DMS53 treated with DMSO at 0.1 percent for 48 hours (cell line): Measurements from ENCODE around the gene IL23R.
"Not testable (repeated sequence)": the region's sequence is repeated elsewhere in the genome, so short reads cannot be mapped to it uniquely, and the experiment has no call there.

Experiments
- DNase-seq: peaks from one replicate; lab custom pipeline; 2025; ENCODE audit not compliant: unreplicated experiment; lab: John Stamatoyannopoulos, UW

The IL23R gene

DNA sequence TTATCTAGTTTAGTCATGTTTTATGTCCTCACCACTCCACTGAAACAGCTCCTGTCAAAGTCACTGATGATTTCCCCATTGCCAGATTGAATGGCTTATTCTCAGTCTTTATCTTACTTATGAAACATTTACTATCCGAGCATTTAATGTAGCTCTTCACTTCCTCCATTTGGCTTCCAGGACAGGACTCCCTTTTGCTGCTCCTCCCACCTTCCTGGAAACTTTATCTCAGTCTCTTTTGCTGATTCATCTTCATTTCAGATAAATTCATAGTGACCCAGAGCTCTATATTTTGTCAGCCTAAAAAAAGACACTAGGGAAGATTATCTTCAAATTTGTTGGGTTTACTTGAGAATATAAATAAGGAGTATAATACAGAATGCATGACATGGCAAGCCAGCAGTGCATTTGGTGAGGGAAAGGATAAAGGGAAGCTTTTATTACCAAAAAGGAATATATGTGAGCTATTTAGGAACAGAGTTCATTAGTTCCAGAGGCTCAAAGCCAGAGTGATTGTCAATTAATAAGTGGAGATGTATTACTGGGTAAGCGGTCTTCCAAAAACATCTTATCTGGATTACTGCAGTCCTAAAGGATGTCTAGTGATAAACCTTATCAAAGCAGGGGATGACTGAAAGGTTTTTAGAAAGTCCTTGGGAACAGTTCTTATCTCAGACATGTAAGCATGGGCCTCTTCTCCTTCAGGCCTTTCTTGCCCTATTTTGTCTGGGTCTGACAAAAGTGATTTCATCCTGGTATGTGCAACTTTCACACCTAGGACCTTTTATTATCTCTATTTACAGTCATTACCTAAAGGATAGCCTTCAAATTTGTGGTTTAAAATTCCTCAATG, 25.6 kb downstream of the IL23R start:
- no peak for DNase-seq

DNA sequence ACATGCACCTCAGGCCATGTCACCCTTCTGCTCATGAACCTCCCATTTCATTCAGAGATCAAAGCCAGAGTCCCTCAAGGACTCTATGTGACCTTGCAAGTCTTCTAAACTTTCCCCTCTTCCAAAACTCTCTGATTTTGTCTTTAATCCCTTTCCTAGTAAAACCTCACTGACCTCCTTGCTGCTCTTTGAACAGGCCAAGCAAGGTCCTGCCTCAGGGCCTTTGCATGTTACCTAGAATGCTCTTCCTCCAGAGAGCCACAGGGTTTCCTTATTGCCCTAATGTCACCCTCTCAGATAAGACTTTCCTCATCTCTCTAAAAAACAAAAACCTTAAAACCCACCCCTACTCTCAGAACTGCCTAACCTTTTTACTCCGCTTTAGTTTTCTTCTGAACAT, 26.6 kb downstream of the IL23R start:
- no peak for DNase-seq

DNA sequence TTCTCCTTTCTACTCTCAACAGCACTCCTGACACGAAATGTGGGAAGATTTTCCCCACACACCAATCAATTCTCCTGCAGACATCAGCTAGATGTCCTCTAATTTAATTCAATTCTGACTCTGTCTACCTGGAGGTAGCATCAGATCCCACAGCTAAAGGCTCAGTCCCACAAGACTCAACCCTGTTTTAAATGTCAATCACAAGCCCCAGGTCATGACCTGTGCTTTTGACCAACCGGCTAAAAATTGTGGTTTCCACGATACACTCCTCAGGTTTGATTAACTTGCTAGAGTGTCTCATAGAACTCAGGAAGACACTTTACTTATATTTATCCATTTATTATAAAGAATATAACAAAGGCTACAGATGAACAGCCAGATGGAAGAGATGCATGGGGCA, 27.4 kb downstream of the IL23R start:
- DNase-seq = no peak

DNA sequence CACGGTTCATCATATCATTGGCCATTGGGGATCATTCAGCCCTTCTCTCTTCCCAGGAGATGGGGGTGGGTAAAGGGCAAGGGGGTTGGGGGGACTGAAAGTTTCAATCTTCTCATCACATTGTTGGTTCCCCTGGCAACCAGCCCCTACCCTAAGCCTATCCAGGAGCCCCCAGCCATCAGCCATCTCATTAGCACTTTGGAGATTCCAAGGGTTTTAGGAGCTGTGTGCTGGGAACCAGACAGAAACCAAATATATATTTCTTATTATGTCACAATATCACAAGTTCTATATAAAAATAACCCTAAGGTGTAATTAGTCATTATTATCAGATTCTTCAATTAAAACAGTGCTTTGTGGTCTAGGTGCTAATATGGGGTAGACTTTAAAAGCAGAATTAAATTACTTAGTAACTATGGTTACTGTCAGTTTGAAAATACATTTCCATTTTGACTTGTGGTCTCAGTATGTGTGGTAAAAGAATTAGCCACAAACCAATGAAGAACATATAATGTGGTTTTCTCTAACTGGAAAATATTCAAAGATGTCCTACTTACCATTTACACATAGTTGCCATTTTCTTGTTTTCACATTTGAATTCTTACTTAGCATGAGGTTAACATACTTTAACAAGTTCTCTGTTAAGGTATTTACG, 28.1 kb downstream of the IL23R start:
- no peak for DNase-seq

DNA sequence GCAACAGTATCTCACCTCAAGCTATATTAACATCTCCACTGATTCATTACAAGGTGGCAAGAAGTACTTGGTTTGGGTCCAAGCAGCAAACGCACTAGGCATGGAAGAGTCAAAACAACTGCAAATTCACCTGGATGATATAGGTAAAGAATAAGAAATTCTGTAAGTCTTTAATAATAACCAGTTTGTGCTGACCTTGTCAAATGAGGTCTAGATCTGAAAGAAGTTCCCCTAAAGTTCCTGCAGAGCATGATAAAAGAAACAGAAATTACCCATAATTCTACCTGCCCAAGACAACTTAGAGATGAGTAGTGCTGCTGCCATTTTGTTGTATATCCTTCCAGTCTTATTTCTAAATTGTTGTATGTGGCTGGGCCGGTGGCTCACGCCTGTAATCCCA, 34.5 kb downstream of the IL23R start:
- no peak for DNase-seq

DNA sequence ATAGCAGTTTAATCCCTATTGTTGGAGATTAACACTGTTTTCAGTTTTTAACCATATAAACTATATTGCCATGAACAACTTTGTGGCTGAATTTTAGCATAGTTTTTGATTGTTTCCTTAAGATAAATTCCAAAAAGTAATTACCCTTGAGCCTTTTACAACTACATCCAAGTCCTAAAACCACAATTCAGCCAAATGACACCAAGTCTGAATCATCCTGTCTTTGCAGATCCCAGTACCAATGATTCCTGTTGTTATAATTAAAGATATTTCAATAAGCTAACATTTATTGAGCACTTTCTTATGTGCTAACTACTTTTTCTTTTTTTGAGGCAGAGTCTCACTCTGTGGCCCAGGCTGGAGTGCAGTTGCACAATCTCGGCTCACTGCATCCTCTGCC, 35.6 kb downstream of the IL23R start:
- no peak for DNase-seq

DNA sequence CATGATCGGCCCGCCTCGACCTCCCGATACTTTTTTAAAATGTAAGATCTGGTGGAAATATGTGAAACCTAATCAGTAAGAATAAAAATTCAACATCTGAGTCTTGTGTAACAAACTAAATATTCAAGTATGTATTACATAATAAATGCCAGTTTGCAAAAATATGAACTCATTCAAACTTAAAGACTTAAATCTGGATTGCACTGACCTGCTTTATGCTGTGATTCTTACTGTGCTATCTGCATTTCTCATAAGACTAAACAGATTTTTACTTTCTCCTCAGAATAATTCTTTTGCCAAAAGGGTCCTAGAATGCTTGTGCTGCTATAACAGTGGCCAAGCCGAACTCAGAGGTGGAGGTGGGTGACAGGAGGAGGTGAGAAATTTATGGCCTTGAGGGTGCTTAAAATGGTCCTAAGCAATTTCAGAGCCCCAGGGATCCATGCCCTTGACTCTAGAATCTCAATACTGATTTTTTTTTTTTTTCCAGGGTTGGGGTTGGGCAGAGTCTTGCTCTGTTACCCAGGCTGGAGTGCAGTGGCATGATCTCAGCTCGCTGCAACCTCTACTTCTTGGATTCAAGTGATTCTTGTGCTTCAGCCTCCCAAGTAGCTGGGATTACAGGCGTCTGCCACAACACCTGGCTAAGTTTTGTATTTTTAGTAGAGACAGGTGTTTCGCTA, 38.2 kb downstream of the IL23R start:
- no peak for DNase-seq

DNA sequence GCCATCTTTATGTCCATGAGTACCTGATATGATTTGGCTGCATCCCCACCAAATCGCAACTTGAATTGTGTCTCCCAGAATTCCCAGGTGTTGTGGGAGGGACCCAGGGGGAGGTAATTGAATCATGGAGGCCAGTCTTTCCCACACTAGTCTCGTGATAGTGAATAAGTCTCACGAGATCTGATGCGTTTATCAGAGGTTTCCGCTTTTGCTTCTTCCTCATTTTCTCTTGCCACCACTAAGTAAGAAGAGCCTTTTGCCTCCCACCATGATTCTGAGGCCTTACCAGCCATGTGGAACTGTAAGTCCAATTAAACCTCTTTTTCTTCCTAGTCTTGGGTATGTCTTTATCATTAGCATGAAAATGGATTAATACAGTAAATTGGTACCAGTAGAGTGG, 41.1 kb downstream of the IL23R start:
- not testable (repeated sequence) for DNase-seq

DNA sequence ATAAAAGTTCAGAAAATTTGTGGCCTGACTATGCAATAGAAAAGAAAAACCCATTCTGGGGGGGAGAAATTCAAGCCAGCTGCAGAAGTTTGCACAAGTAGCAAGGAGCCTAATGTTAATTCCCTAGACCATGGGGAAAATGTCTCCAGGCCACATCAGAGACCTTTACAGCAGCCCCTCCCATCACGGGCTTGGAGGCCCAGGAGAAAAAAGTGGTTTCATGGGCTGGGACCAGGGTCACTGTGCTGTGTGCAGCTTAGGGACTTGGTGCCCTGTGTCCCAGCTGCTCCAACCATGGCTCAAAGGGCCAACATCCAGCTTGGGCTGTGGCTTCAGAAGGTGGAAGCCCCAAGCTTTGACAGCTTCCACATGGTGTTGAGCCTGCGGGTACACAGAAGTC, 42.0 kb downstream of the IL23R start:
- DNase-seq = no peak

DNA sequence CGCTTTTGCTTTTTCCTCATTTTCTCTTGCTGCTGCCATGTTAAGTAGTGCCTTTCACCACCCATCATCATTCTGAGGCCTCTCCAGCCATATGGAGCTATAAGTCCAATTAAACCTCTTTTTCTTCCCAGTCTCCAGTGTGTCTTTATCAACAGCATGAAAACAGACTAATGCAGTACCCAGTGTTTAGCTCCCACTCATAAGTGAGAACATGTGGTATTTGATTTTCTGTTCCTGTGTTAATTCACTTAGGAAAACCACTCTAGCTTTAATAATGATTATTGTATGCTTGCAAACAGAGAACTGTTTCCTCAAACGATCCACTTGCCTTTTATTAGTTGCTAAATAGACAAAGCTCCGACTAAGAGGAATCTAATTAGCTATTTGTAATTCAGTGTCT, 43.3 kb downstream of the IL23R start:
- no peak for DNase-seq

DNA sequence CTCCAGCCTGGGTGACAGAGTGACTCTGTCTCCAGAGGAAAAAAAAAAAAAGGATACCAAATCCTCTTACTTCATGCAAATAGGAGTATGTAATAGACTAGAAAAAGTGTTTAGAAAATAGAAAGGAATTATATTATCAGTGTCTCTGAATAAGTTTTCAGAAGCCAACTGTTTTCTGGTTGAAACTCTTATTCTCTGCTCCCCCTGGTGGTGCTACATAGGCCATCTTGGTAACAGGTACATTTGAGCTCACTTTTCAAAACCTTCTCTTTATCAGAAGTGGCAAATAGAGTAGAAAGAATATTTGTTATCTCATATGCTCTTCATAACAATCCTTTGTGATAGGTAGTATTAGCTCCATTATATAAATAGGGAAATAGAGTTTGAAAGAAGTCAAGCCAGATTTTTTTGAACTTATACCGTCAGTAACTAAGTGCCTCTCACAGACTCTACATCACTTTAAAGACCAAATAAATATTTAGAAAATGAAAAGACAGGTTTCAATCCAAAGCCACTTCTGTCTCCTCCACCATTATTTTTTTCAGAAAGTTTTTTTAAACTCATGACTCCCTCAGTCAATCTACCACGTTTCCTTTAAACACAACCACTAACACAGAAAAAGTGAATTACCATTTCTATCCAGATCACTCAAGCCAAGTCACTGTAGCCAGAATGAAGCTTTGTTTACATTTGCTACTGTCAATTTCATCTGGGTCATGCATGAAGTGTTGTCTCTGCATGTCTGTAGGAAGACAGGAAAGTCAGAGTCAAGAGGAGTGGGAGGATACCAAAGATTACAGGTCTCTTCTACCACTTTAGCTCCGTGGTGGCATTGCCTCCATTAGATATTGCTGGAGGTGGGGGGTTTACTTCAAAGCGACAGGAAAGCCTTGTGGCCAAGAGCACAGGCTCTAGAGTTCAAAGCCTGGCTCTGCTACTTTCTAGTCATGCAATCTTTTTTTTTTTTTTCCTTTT, 45.6 kb downstream of the IL23R start:
- peak; percentile 98 for DNase-seq

DNA sequence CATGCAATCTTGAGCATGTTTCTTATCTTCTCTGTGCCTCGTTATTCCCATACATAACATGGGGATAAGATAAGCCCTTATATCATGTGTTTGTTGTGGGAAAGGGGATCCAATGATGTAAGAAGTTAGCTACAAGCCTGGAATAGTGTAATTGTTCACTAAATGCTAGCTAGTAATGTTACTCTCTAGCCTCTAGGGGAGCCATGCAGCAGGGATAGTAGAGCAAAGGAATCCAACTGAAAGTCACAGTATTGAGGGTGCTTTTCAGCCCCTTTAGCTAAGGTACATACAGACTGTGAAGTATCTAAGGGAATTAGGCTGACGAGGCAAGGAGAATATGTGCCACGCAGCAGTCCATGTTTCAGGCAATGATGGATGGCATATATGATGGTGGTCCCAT, 46.9 kb downstream of the IL23R start:
- peak; percentile 36 for DNase-seq

DNA sequence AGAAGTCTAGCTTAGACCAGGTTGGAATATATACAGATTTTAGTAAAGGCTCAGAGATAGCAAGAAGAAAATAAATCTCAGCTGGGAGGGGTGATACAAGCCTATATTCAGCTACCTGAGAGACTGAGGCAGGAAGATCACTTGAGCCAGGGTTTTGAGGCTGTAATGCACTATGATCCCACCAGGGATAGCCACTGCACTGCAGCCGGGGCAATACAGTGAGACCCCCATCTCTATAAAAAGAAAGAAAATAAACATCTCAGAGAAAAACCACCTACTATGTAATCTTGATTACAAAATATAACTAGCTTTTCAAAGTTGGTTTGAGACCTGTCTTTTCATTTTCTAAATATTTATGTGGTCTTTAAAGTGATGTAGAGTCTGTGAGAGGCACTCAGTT, 47.7 kb downstream of the IL23R start:
- no peak for DNase-seq

DNA sequence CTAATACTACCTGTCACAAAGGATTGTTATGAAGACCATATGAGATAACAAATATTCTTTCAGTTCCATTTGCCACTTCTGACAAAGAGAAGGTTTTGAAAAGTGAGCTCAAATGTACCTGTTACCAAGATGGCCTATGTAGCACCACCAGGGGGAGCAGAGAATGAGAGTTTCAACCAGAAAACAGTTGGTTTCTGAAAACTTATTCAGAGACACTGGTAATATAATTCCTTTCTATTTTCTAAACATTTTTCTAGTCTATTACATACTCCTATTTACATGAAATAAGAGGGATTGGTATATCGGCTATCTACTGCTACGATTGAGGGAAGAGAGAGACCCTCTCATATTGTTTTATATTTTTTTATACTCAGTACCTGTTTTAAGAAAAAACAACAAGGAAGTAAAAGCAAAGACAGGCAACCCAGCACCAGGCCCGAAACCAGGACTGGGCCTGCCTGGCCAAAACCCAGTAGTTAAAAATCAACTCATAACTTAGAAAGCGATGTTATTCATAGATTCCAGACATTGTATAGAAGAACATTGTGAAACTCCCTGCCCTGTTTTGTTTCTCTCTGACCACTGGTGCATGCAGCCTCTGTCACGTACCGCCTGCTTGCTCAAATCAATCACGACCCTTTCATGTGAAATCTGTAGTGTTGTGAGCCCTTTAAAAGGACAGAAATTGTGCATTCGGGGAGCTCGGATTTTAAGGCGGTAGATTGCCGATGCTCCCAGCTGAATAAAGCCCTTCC, 48.3 kb downstream of the IL23R start:
- peak; percentile 60 for DNase-seq

DNA sequence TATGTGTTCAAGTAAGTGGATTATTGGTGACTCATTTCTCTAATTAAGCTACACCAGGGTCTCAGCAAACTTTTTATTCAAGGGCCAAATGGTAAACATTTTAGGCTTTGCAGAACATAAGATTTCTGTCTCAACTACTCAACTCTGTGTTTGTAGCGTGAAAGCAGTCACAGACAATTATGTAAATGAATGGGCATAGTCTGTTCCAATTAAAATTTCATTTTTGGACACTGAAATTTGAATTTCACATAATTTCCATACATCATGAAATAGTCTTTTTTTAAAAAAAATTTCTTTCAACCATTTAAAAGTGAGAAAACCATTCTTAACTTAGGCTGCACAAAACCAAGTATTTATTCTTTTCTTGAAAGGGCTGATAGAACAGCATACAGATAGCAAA, 50.1 kb downstream of the IL23R start:
- no peak for DNase-seq

DNA sequence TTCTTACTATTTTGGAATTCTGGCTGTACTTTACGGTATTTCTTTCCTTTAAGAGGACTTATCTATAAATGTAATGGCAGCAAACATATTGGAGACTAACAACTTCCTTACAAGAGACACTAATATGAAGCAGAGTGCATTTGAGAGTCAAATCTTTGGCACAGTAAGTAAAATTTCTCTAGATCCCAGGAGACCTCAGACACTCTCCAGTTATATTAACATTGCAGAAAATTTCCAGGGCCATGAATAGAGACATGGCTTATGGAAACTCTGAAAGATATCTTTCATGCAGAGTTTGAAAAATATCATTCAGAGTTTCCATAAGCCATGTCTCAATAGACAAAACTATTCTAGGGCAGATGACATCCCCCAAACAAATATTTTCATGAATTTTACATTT, 51.2 kb downstream of the IL23R start:
- DNase-seq = no peak

DNA sequence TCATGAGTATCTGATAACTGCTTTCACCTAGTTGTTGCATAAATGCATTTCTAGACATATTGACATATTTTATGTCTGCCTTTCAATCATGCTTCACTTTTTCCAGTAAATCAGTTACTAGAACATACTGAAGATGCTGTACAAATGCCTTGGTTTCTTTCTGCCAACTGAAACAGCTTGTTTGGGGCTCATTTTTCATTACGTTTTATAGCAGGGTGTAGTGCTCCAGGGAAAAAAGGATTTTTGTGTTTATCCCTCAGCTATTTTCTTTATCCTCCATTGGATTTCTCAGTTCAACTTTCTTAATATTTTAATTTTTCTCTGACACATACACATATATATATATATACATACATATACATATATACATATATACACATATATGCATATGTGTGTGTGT, 51.7 kb downstream of the IL23R start:
- DNase-seq = no peak

DNA sequence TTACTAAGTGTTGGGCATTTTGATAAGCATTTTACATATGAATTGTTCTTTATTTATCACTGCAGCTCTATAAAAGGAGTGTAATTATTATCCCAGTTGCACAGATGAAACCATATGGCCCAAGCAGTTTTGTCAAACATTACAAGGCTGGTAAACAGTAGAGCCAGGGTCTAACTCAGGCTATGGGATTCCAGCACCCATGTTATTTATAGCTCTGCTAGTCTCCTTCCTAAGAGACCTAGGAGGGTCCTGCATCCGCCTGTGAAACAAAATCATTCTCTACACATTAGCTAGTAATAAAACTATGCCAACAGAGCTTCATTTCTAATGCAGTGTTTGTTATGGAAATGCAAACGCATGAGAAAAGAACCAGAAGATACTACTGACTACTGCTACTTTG, 58.6 kb downstream of the IL23R start:
- no peak for DNase-seq

DNA sequence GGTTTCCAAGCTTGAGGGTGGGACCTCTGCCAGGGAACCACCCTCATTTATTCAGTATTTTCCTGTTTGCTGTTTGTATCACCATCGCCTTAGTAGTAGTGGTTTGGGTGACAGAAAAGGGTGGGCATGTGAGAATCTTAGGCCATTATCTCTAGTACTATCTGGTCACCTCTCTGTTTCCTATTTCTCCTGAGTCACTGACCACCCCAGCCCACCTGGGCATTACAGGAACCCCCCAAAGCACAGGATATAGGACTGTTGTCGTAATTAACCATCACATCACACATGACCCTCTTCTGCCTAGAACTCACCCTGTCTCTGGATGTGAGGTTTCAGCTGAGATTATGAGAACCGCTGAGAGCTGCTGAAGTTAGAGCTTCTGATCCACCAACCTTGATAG, 60.4 kb downstream of the IL23R start:
- DNase-seq = no peak

DNA sequence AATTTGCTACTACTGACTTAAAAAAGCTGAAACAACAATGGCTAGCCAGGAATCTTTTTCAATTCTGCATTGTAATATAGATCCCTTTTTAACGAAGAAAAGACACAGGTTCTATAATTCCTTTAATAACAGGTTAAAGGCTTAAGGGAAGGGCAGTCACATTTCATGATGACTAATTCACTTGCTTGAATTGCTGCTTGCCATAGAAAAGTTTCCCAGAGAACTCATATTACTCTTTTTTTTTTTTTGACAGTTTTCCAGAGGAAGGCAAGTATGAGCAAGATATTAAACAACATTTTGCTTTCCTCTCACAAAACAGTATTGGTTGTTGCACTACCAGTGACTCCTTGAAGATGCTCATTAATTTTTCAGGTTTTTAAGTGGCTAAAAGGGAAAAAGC, 60.9 kb downstream of the IL23R start:
- no peak for DNase-seq
